Neural progenitor cell (in vitro differentiated cells): Measurements from ENCODE around the gene KMT2E. TPM values are rescaled to one million over a fixed set of nuclear protein-coding genes. Genes with fewer than 3 reads are reported as not detected.
A peak's percentile ranks its signal among the peaks of the same experiment; 100 is the strongest.

Source experiments
- DNase-seq: peaks from one replicate; pipeline ENCODE4 v3.0.0-alpha.2; 2016; ENCODE audit warnings: low spot score
- H2AFZ ChIP-seq: fragments of 200-600 bp; sonication (generic); replicated peaks from 2 replicates; pipeline ENCODE4 v1.6.1; 2016; ENCODE audit warnings: antibody characterized with exemption
- H3F3A ChIP-seq: fragments of 200-600 bp; sonication (generic); 2 replicates; pipeline ENCODE4 v1.6.1; 2016; ENCODE audit warnings: antibody characterized with exemption, low read depth
- H3K27ac ChIP-seq: fragments of 200-600 bp; sonication (generic); 2 replicates; pipeline ENCODE4 v1.5.1; 2016; ENCODE audit warnings: mild to moderate bottlenecking
- H3K27me3 ChIP-seq: fragments of 200-600 bp; sonication (generic); 2 replicates; pipeline ENCODE4 v1.6.1; 2016; ENCODE audit warnings: mild to moderate bottlenecking, moderate library complexity
- H3K36me3 ChIP-seq: fragments of 200-600 bp; sonication (generic); 2 replicates; pipeline ENCODE4 v1.5.1; 2016
- H3K4me1 ChIP-seq: fragments of 200-600 bp; sonication (generic); 2 replicates; pipeline ENCODE4 v1.6.1; 2016; ENCODE audit warnings: mixed run types
- H3K4me2 ChIP-seq: fragments of 200-600 bp; sonication (generic); 2 replicates; pipeline ENCODE4 v1.6.1; 2016
- H3K4me3 ChIP-seq: fragments of 200-600 bp; sonication (generic); 2 replicates; pipeline ENCODE4 v1.5.1; 2016
- H3K79me2 ChIP-seq: fragments of 200-600 bp; sonication (generic); 2 replicates; pipeline ENCODE4 v1.6.1; 2016; ENCODE audit warnings: low read depth
- H3K9ac ChIP-seq: fragments of 200-600 bp; sonication (generic); 2 replicates; pipeline ENCODE4 v1.6.1; 2016
- H3K9me3 ChIP-seq: fragments of 200-600 bp; sonication (generic); 2 replicates; pipeline ENCODE4 v1.5.1; 2016; ENCODE audit warnings: low read depth
- H4K20me1 ChIP-seq: fragments of 200-600 bp; sonication (generic); 2 replicates; pipeline ENCODE4 v1.6.1; 2016; ENCODE audit warnings: low read depth
- H3K27ac Mint-ChIP-seq: 3 replicates; pipeline ENCODE4 v1.8.0; 2021; ENCODE audit warnings: mixed read lengths
- H3K27me3 Mint-ChIP-seq: 2 replicates; pipeline ENCODE4 v1.8.0; 2022; ENCODE audit warnings: low read depth, mild to moderate bottlenecking, inconsistent platforms, moderate library complexity, mixed read lengths; ENCODE audit not compliant: insufficient read depth
- H3K36me3 Mint-ChIP-seq: 3 replicates; pipeline ENCODE4 v1.8.0; 2021; ENCODE audit warnings: mixed read lengths
- H3K4me1 Mint-ChIP-seq: 3 replicates; pipeline ENCODE4 v1.8.0; 2021; ENCODE audit warnings: mixed read lengths
- H3K4me3 Mint-ChIP-seq: 3 replicates; pipeline ENCODE4 v1.8.0; 2021; ENCODE audit warnings: mild to moderate bottlenecking, moderate library complexity, mixed read lengths
- H3K9me3 Mint-ChIP-seq: 3 replicates; pipeline ENCODE4 v1.8.0; 2020; ENCODE audit warnings: mixed read lengths
- EZH2 ChIP-seq: fragments of 200-600 bp; sonication (generic); IDR thresholded peaks from 2 replicates; pipeline ENCODE4 v1.6.1; 2017; ENCODE audit warnings: antibody characterized with exemption, mild to moderate bottlenecking, moderate library complexity
- EZH2phosphoT487 ChIP-seq: fragments of 200-600 bp; sonication (generic); IDR thresholded peaks from 2 replicates; pipeline ENCODE4 v1.6.1; 2017; ENCODE audit warnings: antibody characterized with exemption
- total RNA-seq: library from RNA; depleted of rRNA; stranded (reverse); fragments of >200 nt; gene quantifications from 2 replicates; pipeline ENCODE4 v1.2.3, GENCODE V29; 2015; ENCODE audit warnings: low replicate concordance
- TF ChIP-seq, protein P1 (sequence below): fragments of 200-600 bp; sonication (generic); IDR thresholded peaks from 2 replicates; pipeline ENCODE4 v1.5.1; 2017; ENCODE audit warnings: antibody characterized with exemption, mild to moderate bottlenecking

Gene KMT2E
- total RNA-seq, 1 donor from 2014 or later = 124 TPM

DNA sequence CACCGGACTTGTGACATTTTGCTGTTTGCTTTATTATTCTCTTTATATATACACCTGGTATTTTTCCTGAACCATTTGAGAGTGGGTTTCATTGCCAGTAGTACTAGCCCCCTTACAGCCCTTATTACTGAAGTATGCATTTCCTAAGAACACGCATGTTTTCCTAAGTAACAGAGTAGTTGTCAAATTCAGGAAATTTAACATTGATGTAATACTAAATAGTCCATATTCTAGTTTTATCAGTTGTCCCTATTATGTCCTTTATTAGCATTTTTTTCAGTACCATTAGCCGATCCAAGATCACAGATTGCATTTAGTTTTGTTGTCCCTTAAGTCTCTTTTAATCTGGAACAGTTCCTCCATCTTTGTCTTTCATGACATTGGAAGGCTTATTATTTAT lies 8.0 kb downstream of the KMT2E start:
- Histone ChIP-seq H3K4me1 (peaks cover 43% of the 10 kb centered on the region), H3K27ac (no peak overlapping the region), H3K9me3 (peaks cover 4% of the 10 kb centered on the region), H3K4me2 (no peak overlapping the region), H4K20me1 (peaks cover 100% of the 10 kb centered on the region), H3K9ac (no peak overlapping the region), H3F3A (peaks cover 9% of the 10 kb centered on the region), H3K27me3 (no peaks in the 10 kb centered on the region), H2AFZ (no peak overlapping the region), H3K79me2 (peaks cover 100% of the 10 kb centered on the region), H3K4me3 (no peak overlapping the region), H3K36me3 (peaks cover 9% of the 10 kb centered on the region)
- Mint-ChIP-seq H3K4me3 (peak overlapping the region; percentile 11), H3K4me1 (peaks cover 48% of the 10 kb centered on the region), H3K9me3 (peaks cover 9% of the 10 kb centered on the region), H3K36me3 (peaks cover 32% of the 10 kb centered on the region), H3K27me3 (no peaks in the 10 kb centered on the region), H3K27ac (no peak overlapping the region)
- no peak for DNase-seq
- TF ChIP-seq EZH2phosphoT487 (no peak), EZH2 (no peak)
- TF ChIP-seq, protein P1, sequence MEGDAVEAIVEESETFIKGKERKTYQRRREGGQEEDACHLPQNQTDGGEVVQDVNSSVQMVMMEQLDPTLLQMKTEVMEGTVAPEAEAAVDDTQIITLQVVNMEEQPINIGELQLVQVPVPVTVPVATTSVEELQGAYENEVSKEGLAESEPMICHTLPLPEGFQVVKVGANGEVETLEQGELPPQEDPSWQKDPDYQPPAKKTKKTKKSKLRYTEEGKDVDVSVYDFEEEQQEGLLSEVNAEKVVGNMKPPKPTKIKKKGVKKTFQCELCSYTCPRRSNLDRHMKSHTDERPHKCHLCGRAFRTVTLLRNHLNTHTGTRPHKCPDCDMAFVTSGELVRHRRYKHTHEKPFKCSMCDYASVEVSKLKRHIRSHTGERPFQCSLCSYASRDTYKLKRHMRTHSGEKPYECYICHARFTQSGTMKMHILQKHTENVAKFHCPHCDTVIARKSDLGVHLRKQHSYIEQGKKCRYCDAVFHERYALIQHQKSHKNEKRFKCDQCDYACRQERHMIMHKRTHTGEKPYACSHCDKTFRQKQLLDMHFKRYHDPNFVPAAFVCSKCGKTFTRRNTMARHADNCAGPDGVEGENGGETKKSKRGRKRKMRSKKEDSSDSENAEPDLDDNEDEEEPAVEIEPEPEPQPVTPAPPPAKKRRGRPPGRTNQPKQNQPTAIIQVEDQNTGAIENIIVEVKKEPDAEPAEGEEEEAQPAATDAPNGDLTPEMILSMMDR = no peak

DNA sequence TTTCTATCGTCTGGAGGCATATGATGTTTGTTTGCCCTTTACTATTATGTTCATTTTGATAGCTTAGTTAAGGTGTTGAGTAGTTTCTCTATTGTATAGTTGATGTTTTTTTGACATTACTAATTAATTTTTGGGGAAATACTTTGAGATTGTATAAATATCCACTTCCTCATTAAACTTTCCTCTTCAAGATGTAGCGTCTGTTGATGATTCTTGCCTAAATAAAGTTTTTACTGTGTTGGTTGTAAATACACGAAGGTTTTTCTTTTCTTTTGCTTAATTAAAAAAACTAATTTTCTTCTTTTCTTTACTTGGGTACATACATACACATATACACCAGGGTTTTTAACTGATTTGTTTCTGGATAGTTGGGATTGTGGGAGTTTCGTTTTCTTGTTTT lies 8.5 kb downstream of the KMT2E start:
- peaks cover 100% of the 10 kb centered on the region for H4K20me1 ChIP-seq
- no peaks in the 10 kb centered on the region for H3K27me3 ChIP-seq
- H3K4me2 ChIP-seq = no peak overlapping the region
- Mint-ChIP-seq H3K9me3 (peaks cover 9% of the 10 kb centered on the region), H3K27me3 (peaks cover 2% of the 10 kb centered on the region), H3K4me3 (no peak overlapping the region), H3K36me3 (peaks cover 35% of the 10 kb centered on the region), H3K4me1 (peaks cover 44% of the 10 kb centered on the region), H3K27ac (no peak overlapping the region)
- H3K4me1 ChIP-seq = peaks cover 38% of the 10 kb centered on the region
- H3K9ac ChIP-seq = no peak overlapping the region
- TF ChIP-seq, protein P1 = no peak
- peaks cover 100% of the 10 kb centered on the region for H3K79me2 ChIP-seq
- H3K27ac ChIP-seq = no peak overlapping the region
- H3K4me3 ChIP-seq = no peak overlapping the region
- H3K9me3 ChIP-seq = peaks cover 4% of the 10 kb centered on the region
- H3K36me3 ChIP-seq = peaks cover 9% of the 10 kb centered on the region
- no peak overlapping the region for H2AFZ ChIP-seq
- H3F3A ChIP-seq = peaks cover 9% of the 10 kb centered on the region
- no peak for DNase-seq

DNA sequence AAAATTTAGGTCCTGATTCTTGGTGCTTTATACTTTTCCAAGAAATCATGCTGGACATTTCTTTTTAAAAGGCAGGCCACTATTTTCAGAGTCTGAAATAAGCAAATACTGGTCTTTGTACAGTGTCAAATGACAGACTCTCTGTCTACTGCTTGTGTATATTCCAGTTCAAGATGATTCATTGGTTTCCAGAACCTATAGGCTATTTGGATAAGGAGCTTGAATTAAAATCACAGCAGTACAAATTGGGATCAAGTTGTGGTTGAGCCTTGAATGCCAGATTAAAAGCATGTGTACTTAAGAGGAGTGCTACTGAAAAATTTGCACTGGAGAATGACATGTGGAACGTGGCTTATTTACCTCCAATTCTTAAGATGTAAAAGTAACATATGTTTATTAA lies 10.7 kb downstream of the KMT2E start:
- Histone ChIP-seq H3K4me2 (peak overlapping the region; percentile 34), H3K36me3 (peaks cover 9% of the 10 kb centered on the region), H3K79me2 (peaks cover 100% of the 10 kb centered on the region), H3K27me3 (no peaks in the 10 kb centered on the region), H3F3A (peaks cover 9% of the 10 kb centered on the region), H3K9me3 (peaks cover 4% of the 10 kb centered on the region), H2AFZ (no peak overlapping the region), H4K20me1 (peaks cover 100% of the 10 kb centered on the region), H3K4me3 (no peak overlapping the region), H3K9ac (no peak overlapping the region), H3K27ac (no peak overlapping the region), H3K4me1 (peaks cover 21% of the 10 kb centered on the region)
- H3K36me3 Mint-ChIP-seq = peaks cover 43% of the 10 kb centered on the region
- no peak for DNase-seq
- peaks cover 5% of the 10 kb centered on the region for H3K27me3 Mint-ChIP-seq
- H3K4me3 Mint-ChIP-seq = no peak overlapping the region
- peaks cover 35% of the 10 kb centered on the region for H3K4me1 Mint-ChIP-seq
- TF ChIP-seq EZH2 (no peak), EZH2phosphoT487 (no peak)
- TF ChIP-seq, protein P1 = no peak
- H3K9me3 Mint-ChIP-seq = peaks cover 10% of the 10 kb centered on the region
- no peak overlapping the region for H3K27ac Mint-ChIP-seq
